ENCODE results near the gene LAMC2.

- TF ChIP-seq EZH2 (IDR thresholded peaks at IDR 0.05; ENCODE audit: borderline replicate concordance, low read depth, low read length, severe bottlenecking) = no peak
- TF ChIP-seq CTCF (IDR thresholded peaks at IDR 0.05; ENCODE audit: borderline replicate concordance, extremely low read depth, low read length, poor library complexity, severe bottlenecking) = no peak
These were observed 13.2 kb downstream of the LAMC2 start for GRCh38 chr1:183199304-183199703.
